GM23338 (cell line): ENCODE results near the gene SPACA7. TPM values are rescaled to one million over a fixed set of nuclear protein-coding genes. Genes with fewer than 3 reads are reported as not detected.
"Not testable (repeated sequence)": the region's sequence is repeated elsewhere in the genome, so short reads cannot be mapped to it uniquely, and the experiment has no call there.

Experiments used
- ATAC-seq: fragments of 200-7000 bp; cut with Tn5 transposase; 3 replicates; pipeline ENCODE4 v1.9.1; 2020
- DNase-seq: peaks from one replicate; pipeline ENCODE4 v3.0.0-alpha.2; 2015; ENCODE audit warnings: low spot score
- H2AFZ ChIP-seq: fragments of 200-600 bp; sonication (generic); 2 replicates; pipeline ENCODE4 v1.8.0; 2016; ENCODE audit warnings: antibody characterized with exemption, mild to moderate bottlenecking, moderate library complexity
- H3F3A ChIP-seq: fragments of 200-600 bp; sonication (generic); replicated peaks from 2 replicates; pipeline ENCODE4 v1.8.0; 2017; ENCODE audit warnings: antibody characterized with exemption, mixed run types, low read depth
- H3K27ac ChIP-seq: fragments of 200-600 bp; sonication (generic); 2 replicates; pipeline ENCODE4 v1.6.1; 2016; ENCODE audit warnings: low read depth
- H3K27me3 ChIP-seq: fragments of 200-600 bp; sonication (generic); 2 replicates; pipeline ENCODE4 v1.8.0; 2016; ENCODE audit warnings: mild to moderate bottlenecking, mixed run types, moderate library complexity; ENCODE audit not compliant: insufficient read depth
- H3K36me3 ChIP-seq: fragments of 200-600 bp; sonication (generic); 2 replicates; pipeline ENCODE4 v1.8.0; 2016; ENCODE audit warnings: mild to moderate bottlenecking; ENCODE audit not compliant: insufficient read depth
- H3K4me1 ChIP-seq: fragments of 200-600 bp; sonication (generic); 2 replicates; pipeline ENCODE4 v1.8.0; 2016; ENCODE audit warnings: mild to moderate bottlenecking, moderate library complexity; ENCODE audit not compliant: insufficient read depth
- H3K4me2 ChIP-seq: fragments of 200-600 bp; sonication (generic); 2 replicates; pipeline ENCODE4 v1.7.1; 2017; ENCODE audit warnings: mixed run types
- H3K4me3 ChIP-seq: fragments of 200-600 bp; sonication (generic); 2 replicates; pipeline ENCODE4 v1.6.1; 2016; ENCODE audit warnings: mixed run types
- H3K79me2 ChIP-seq: fragments of 200-600 bp; sonication (generic); replicated peaks from 2 replicates; pipeline ENCODE4 v1.8.0; 2017; ENCODE audit warnings: mild to moderate bottlenecking; ENCODE audit not compliant: insufficient read depth
- H3K9me2 ChIP-seq: fragments of 200-600 bp; sonication (generic); 2 replicates; pipeline ENCODE4 v1.8.0; 2017; ENCODE audit not compliant: insufficient read depth
- H4K20me1 ChIP-seq: fragments of 200-600 bp; sonication (generic); replicated peaks from 2 replicates; pipeline ENCODE4 v1.8.0; 2017; ENCODE audit warnings: mild to moderate bottlenecking; ENCODE audit not compliant: insufficient read depth
- H3K27ac Mint-ChIP-seq: 2 replicates; pipeline ENCODE4 v1.8.0; 2020; ENCODE audit warnings: inconsistent platforms, mild to moderate bottlenecking, moderate library complexity, mixed read lengths
- H3K27me3 Mint-ChIP-seq: 3 replicates; pipeline ENCODE4 v1.8.0; 2022; ENCODE audit warnings: low read depth, mild to moderate bottlenecking, moderate library complexity, mixed read lengths, inconsistent platforms; ENCODE audit not compliant: insufficient read depth, poor library complexity
- H3K36me3 Mint-ChIP-seq: 3 replicates; pipeline ENCODE4 v1.8.0; 2021; ENCODE audit warnings: low read depth, mild to moderate bottlenecking, inconsistent platforms, moderate library complexity, mixed read lengths
- H3K4me1 Mint-ChIP-seq: 3 replicates; pipeline ENCODE4 v1.8.0; 2020; ENCODE audit warnings: mild to moderate bottlenecking, inconsistent platforms, mixed read lengths
- H3K4me3 Mint-ChIP-seq: 3 replicates; pipeline ENCODE4 v1.8.0; 2021; ENCODE audit warnings: moderate library complexity, mild to moderate bottlenecking, inconsistent platforms, mixed read lengths
- H3K9me3 Mint-ChIP-seq: 3 replicates; pipeline ENCODE4 v1.8.0; 2020; ENCODE audit warnings: moderate library complexity, mild to moderate bottlenecking, inconsistent platforms, mixed read lengths
- ZNF114 ChIP-seq: fragments of 250-450 bp; sonication (Bioruptor Pico); IDR thresholded peaks from 2 replicates; pipeline ENCODE4 v1.5.0; 2020; ENCODE audit warnings: mild to moderate bottlenecking, moderate library complexity
- polyA plus RNA-seq: library from polyadenylated mRNA; unstranded; fragments of >200 nt; fragmentation: Nextera tagmentation; extraction: Ambion mirVana; gene quantifications from 2 replicates; pipeline ENCODE4 v1.2.1, GENCODE V29; 2016
- total RNA-seq: library from RNA; depleted of rRNA; stranded (reverse); fragments of >200 nt; shearing (Covaris generic); gene quantifications from 2 replicates; pipeline ENCODE4 v1.2.3, GENCODE V29; 2014
- TF ChIP-seq, protein P1 (sequence below): fragments of 250-450 bp; sonication (Bioruptor Pico); IDR thresholded peaks from 2 replicates; pipeline ENCODE4 v1.5.0; 2020; ENCODE audit warnings: mild to moderate bottlenecking, moderate library complexity
- TF ChIP-seq, protein P2 (sequence below), 2 experiments: fragments of 200-600 bp in 1 of 2; sonication (generic) in 1 of 2; conservative IDR thresholded peaks; 2 replicates each; pipeline versions ENCODE4 v1.5.1 to v1.6.1; 2016 to 2017; ENCODE audit warnings: antibody characterized with exemption in 2 of 2, low read depth in 2 of 2, mild to moderate bottlenecking in 2 of 2, moderate library complexity in 1 of 2

SPACA7 gene
- total and polyA plus RNA-seq, 2 experiments from 2014 or later = not detected

DNA sequence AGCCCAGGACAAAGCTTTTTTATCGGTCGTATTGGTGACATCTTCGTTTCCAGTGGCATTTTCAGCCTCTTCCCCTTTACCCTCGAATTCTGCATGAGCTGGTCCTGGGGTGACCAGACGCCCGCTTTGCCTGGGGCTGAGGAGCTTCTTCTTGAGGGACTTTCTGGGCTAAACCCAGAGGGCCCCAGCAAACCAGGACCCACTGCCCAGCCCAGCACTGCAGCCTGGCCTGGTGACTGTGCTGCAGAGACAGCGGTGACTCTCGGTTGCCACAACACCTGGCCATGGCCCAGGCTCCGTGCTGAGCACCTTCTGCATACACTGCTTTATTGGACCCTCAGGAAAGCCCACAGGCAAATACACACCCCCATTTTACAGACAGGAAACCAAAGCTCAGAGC lies 21.0 kb downstream of the SPACA7 start (continued):
- TF ChIP-seq, protein P1, sequence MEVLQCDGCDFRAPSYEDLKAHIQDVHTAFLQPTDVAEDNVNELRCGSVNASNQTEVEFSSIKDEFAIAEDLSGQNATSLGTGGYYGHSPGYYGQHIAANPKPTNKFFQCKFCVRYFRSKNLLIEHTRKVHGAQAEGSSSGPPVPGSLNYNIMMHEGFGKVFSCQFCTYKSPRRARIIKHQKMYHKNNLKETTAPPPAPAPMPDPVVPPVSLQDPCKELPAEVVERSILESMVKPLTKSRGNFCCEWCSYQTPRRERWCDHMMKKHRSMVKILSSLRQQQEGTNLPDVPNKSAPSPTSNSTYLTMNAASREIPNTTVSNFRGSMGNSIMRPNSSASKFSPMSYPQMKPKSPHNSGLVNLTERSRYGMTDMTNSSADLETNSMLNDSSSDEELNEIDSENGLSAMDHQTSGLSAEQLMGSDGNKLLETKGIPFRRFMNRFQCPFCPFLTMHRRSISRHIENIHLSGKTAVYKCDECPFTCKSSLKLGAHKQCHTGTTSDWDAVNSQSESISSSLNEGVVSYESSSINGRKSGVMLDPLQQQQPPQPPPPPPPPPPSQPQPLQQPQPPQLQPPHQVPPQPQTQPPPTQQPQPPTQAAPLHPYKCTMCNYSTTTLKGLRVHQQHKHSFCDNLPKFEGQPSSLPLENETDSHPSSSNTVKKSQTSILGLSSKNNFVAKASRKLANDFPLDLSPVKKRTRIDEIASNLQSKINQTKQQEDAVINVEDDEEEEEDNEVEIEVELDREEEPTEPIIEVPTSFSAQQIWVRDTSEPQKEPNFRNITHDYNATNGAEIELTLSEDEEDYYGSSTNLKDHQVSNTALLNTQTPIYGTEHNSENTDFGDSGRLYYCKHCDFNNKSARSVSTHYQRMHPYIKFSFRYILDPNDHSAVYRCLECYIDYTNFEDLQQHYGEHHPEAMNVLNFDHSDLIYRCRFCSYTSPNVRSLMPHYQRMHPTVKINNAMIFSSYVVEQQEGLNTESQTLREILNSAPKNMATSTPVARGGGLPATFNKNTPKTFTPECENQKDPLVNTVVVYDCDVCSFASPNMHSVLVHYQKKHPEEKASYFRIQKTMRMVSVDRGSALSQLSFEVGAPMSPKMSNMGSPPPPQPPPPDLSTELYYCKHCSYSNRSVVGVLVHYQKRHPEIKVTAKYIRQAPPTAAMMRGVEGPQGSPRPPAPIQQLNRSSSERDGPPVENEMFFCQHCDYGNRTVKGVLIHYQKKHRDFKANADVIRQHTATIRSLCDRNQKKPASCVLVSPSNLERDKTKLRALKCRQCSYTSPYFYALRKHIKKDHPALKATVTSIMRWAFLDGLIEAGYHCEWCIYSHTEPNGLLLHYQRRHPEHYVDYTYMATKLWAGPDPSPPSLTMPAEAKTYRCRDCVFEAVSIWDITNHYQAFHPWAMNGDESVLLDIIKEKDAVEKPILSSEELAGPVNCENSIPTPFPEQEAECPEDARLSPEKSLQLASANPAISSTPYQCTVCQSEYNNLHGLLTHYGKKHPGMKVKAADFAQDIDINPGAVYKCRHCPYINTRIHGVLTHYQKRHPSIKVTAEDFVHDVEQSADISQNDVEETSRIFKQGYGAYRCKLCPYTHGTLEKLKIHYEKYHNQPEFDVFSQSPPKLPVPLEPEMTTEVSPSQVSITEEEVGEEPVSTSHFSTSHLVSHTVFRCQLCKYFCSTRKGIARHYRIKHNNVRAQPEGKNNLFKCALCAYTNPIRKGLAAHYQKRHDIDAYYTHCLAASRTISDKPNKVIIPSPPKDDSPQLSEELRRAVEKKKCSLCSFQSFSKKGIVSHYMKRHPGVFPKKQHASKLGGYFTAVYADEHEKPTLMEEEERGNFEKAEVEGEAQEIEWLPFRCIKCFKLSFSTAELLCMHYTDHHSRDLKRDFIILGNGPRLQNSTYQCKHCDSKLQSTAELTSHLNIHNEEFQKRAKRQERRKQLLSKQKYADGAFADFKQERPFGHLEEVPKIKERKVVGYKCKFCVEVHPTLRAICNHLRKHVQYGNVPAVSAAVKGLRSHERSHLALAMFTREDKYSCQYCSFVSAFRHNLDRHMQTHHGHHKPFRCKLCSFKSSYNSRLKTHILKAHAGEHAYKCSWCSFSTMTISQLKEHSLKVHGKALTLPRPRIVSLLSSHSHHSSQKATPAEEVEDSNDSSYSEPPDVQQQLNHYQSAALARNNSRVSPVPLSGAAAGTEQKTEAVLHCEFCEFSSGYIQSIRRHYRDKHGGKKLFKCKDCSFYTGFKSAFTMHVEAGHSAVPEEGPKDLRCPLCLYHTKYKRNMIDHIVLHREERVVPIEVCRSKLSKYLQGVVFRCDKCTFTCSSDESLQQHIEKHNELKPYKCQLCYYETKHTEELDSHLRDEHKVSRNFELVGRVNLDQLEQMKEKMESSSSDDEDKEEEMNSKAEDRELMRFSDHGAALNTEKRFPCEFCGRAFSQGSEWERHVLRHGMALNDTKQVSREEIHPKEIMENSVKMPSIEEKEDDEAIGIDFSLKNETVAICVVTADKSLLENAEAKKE (CRISPR knock-in tag) = no peak
- TF ChIP-seq, protein P2, sequence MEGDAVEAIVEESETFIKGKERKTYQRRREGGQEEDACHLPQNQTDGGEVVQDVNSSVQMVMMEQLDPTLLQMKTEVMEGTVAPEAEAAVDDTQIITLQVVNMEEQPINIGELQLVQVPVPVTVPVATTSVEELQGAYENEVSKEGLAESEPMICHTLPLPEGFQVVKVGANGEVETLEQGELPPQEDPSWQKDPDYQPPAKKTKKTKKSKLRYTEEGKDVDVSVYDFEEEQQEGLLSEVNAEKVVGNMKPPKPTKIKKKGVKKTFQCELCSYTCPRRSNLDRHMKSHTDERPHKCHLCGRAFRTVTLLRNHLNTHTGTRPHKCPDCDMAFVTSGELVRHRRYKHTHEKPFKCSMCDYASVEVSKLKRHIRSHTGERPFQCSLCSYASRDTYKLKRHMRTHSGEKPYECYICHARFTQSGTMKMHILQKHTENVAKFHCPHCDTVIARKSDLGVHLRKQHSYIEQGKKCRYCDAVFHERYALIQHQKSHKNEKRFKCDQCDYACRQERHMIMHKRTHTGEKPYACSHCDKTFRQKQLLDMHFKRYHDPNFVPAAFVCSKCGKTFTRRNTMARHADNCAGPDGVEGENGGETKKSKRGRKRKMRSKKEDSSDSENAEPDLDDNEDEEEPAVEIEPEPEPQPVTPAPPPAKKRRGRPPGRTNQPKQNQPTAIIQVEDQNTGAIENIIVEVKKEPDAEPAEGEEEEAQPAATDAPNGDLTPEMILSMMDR (conservative IDR thresholded peaks at IDR 0.05; ENCODE audit: low read depth in 2 of 2) = no peak
- no peak for TF ChIP-seq ZNF114

DNA sequence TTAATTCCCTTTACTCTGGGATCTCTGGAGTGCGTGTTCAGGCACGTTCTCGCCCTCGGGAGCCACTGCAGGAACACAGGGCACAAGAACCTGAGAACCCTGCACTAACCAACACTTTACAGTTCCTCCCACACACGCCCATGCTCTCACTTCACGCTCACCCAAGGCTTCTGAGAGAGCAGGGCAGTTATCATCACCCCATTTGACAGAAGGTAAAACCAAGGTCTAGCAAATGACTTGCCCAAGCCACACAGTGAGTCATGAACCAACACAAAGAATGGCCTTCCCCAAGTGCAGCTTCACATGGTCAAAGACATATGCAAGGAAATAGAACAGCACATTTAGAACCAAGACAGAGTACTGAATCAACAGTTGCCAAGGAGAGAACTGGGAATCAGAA lies 22.2 kb downstream of the SPACA7 start:
- H2AFZ ChIP-seq, H3K4me3 Mint-ChIP-seq, ATAC-seq, H4K20me1 ChIP-seq, H3K36me3 Mint-ChIP-seq, H3K27ac Mint-ChIP-seq, H3K27ac ChIP-seq, H3K4me1 Mint-ChIP-seq, H3K36me3 ChIP-seq, H3K27me3 Mint-ChIP-seq, H3K4me3 ChIP-seq, DNase-seq, H3K4me2 ChIP-seq, H3K9me2 ChIP-seq, H3K9me3 Mint-ChIP-seq, H3F3A ChIP-seq, H3K27me3 ChIP-seq, H3K79me2 ChIP-seq, H3K4me1 ChIP-seq: not testable (repeated sequence)

GRCh38 chr13:112409828-112410227 lies 33.7 kb downstream of the SPACA7 start:
- H4K20me1 ChIP-seq, H3K27ac ChIP-seq, H3K4me3 Mint-ChIP-seq, DNase-seq, H3K27ac Mint-ChIP-seq, H3K4me3 ChIP-seq, H3K36me3 Mint-ChIP-seq, H3K4me2 ChIP-seq, H3K27me3 Mint-ChIP-seq, H3K4me1 Mint-ChIP-seq, ATAC-seq, H3K9me2 ChIP-seq, H3F3A ChIP-seq, H3K4me1 ChIP-seq, H3K27me3 ChIP-seq, H2AFZ ChIP-seq, H3K36me3 ChIP-seq, H3K79me2 ChIP-seq: not testable (repeated sequence)
- peaks cover 23% of the 10 kb centered on the region for H3K9me3 Mint-ChIP-seq
